Naive thymus-derived CD8-positive, alpha-beta T cell (primary cell): ENCODE measurements around the gene QSOX2. TPM values are rescaled to one million over a fixed set of nuclear protein-coding genes. Genes with fewer than 3 reads are reported as not detected.

Experiments
- ATAC-seq, 2 donors: fragments of 150-1000 bp; cut with Tn5 transposase in 1 of 2; sonication (Bioruptor Pico), chemical (Tn5 transposase) in 1 of 2; 1 replicate in 1 of 2; 2 replicates in 1 of 2; pipeline ENCODE4 v1.10.0; 2021; ENCODE audit warnings: mild to moderate bottlenecking in 2 of 2, moderate library complexity in 2 of 2
- POLR2A ChIA-PET: fragments of 350-600 bp; sonication (Branson Sonifier 250); formaldehyde crosslinking; loops from one replicate; lab custom pipeline; 2021; ENCODE audit warnings: antibody characterized with exemption; lab: Charles Lee
- DNase-seq, 10 donors: peaks; one replicate each; pipeline versions ENCODE4 v3.0.0 to v3.0.0-alpha.2; 2020 to 2022
- H3K27ac Mint-ChIP-seq, 10 donors: one replicate each; pipeline ENCODE4 v1.8.0; 2020 to 2022; ENCODE audit warnings: mild to moderate bottlenecking in 10 of 10, mixed read lengths in 10 of 10, moderate library complexity in 4 of 10, inconsistent platforms in 1 of 10
- H3K27me3 Mint-ChIP-seq, 5 donors: one replicate each; pipeline ENCODE4 v1.8.0; 2021 to 2022; ENCODE audit warnings: mixed read lengths in 5 of 5
- H3K36me3 Mint-ChIP-seq, 3 donors: one replicate each; pipeline ENCODE4 v1.8.0; 2020 to 2022; ENCODE audit warnings: mixed read lengths in 3 of 3, mild to moderate bottlenecking in 2 of 3, inconsistent platforms in 1 of 3
- H3K4me1 Mint-ChIP-seq, 4 donors: one replicate each; pipeline ENCODE4 v1.8.0; 2021 to 2022; ENCODE audit warnings: mixed read lengths in 4 of 4
- H3K4me3 Mint-ChIP-seq, 10 donors: one replicate each; pipeline ENCODE4 v1.8.0; 2020 to 2022; ENCODE audit warnings: mild to moderate bottlenecking in 10 of 10, mixed read lengths in 10 of 10, moderate library complexity in 6 of 10, inconsistent platforms in 1 of 10
- H3K9me3 Mint-ChIP-seq, 9 donors: one replicate each; pipeline ENCODE4 v1.8.0; 2020 to 2022; ENCODE audit warnings: mixed read lengths in 9 of 9, mild to moderate bottlenecking in 3 of 9, inconsistent platforms in 1 of 9, moderate library complexity in 1 of 9
- polyA plus RNA-seq, 3 donors: library from polyadenylated mRNA; unstranded; fragments of 300-500 nt; fragmentation: Illumina TruSeq; gene quantifications; one replicate each; pipeline ENCODE4 v1.2.3, GENCODE V29; 2021
- total RNA-seq, 8 experiments: library from RNA in 2 of 8; stranded (reverse) in 2 of 8; gene quantifications; one replicate each; pipeline ENCODE4 v1.2.3 and lab custom pipeline; 2021 to 2026

Gene QSOX2
- total and polyA plus RNA-seq, 5 experiments from 2014 or later = 0.50 to 15.9 (median 0.86) TPM

- Mint-ChIP-seq H3K9me3 (no peaks in the 10 kb centered on the region), H3K4me3 (no peak overlapping the region), H3K27ac (no peak overlapping the region), H3K36me3 (no peaks in the 10 kb centered on the region), H3K4me1 (peaks cover 0 to 5% (median under 1%) of the 10 kb centered on the region in 4 donors), H3K27me3 (peaks cover 0 to 10% (median 0%) of the 10 kb centered on the region in 5 donors)
- POLR2A ChIA-PET = no interaction called here
- DNase-seq = no peak
- ATAC-seq = no peak
These were observed 32.6 kb upstream of the QSOX2 start for GRCh38 chr9:136278221-136278620.

DNA sequence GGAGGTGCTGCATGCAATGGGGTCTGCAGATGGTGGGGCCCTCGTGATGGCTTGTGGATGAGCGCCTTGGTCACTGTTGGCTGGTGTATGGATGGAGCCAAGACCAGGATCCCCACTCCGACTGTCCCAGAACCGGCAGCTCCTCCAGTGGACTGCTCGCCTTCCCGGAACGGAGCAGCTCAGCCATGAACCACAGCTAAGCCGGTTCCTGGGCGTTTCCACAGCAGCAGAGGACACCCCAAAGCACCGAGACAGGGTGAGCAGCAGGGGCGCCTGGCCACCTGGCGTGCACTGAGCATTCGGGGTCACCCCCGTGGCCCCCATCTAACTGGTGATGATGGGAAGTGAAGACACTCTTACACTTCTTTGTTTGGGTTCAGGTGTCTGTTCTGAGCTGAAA, 32.1 kb upstream of the QSOX2 start:
- peaks cover 0 to 5% (median under 1%) of the 10 kb centered on the region in 4 donors for H3K4me1 Mint-ChIP-seq
- POLR2A ChIA-PET = no interaction called here
- peaks cover 0 to 10% (median 0%) of the 10 kb centered on the region in 5 donors for H3K27me3 Mint-ChIP-seq
- H3K9me3 Mint-ChIP-seq = no peaks in the 10 kb centered on the region
- H3K36me3 Mint-ChIP-seq = no peaks in the 10 kb centered on the region
- H3K4me3 Mint-ChIP-seq = no peak overlapping the region
- H3K27ac Mint-ChIP-seq = peak overlapping the region in 1 of 10 donors; percentile 18
- ATAC-seq = no peak
- DNase-seq = no peak

DNA sequence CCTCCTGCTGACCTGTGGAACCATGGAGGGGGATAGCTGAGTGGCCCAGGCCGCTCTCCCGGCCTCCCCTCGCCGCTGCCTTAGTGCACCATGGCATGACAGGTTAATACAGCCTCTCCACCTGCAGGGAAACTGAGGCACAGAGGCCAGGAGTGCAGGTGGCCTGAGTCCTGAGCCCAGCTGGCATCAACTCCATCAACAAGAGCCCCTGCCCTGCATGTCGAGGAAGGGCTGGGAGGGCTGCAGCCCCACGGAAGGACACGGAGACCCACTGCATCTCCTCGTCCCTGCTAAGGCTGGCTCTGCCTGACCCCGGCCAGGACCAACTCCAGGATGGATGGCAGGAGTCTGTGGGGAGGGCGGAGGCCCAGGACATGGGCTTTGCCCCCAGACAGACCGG, 31.1 kb upstream of the QSOX2 start:
- POLR2A ChIA-PET = no interaction called here
- H3K4me1 Mint-ChIP-seq = no peaks in the 10 kb centered on the region
- peaks cover 0 to 5% (median 0%) of the 10 kb centered on the region in 5 donors for H3K27me3 Mint-ChIP-seq
- H3K27ac Mint-ChIP-seq = no peak overlapping the region
- H3K9me3 Mint-ChIP-seq = no peaks in the 10 kb centered on the region
- H3K4me3 Mint-ChIP-seq = no peak overlapping the region
- no peaks in the 10 kb centered on the region for H3K36me3 Mint-ChIP-seq
- no peak for DNase-seq
- ATAC-seq = no peak

GRCh38 chr9:136275655-136276429, 30.2 kb upstream of the QSOX2 start:
- H3K4me1 Mint-ChIP-seq = no peaks in the 10 kb centered on the region
- peaks cover 0 to 5% (median 0%) of the 10 kb centered on the region in 5 donors for H3K27me3 Mint-ChIP-seq
- no peak overlapping the region for H3K4me3 Mint-ChIP-seq
- POLR2A ChIA-PET = no interaction called here
- no peaks in the 10 kb centered on the region for H3K9me3 Mint-ChIP-seq
- H3K36me3 Mint-ChIP-seq = no peaks in the 10 kb centered on the region
- no peak overlapping the region for H3K27ac Mint-ChIP-seq
- ATAC-seq = no peak
- no peak for DNase-seq

- Mint-ChIP-seq H3K9me3 (no peaks in the 10 kb centered on the region), H3K27ac (no peak overlapping the region), H3K27me3 (peaks cover 0 to 5% (median 0%) of the 10 kb centered on the region in 5 donors), H3K36me3 (no peaks in the 10 kb centered on the region), H3K4me3 (no peak overlapping the region), H3K4me1 (no peaks in the 10 kb centered on the region)
- POLR2A ChIA-PET = no interaction called here
- DNase-seq (no peak), ATAC-seq (no peak)
These were observed 29.4 kb upstream of the QSOX2 start for GRCh38 chr9:136274786-136275654.

GRCh38 chr9:136273921-136274785, 28.5 kb upstream of the QSOX2 start:
- ATAC-seq = no peak
- no peaks in the 10 kb centered on the region for H3K36me3 Mint-ChIP-seq
- H3K27me3 Mint-ChIP-seq = peaks cover 0 to 5% (median 0%) of the 10 kb centered on the region in 5 donors
- no peaks in the 10 kb centered on the region for H3K9me3 Mint-ChIP-seq
- no peaks in the 10 kb centered on the region for H3K4me1 Mint-ChIP-seq
- POLR2A ChIA-PET = no interaction called here
- no peak overlapping the region for H3K27ac Mint-ChIP-seq
- no peak overlapping the region for H3K4me3 Mint-ChIP-seq
- DNase-seq = no peak

GRCh38 chr9:136273244-136273865, 27.7 kb upstream of the QSOX2 start:
- H3K27me3 Mint-ChIP-seq = peaks cover 0 to 5% (median 0%) of the 10 kb centered on the region in 5 donors
- POLR2A ChIA-PET = no interaction called here
- H3K4me3 Mint-ChIP-seq = no peak overlapping the region
- H3K9me3 Mint-ChIP-seq = no peaks in the 10 kb centered on the region
- DNase-seq (no peak), ATAC-seq (no peak)
- H3K36me3 Mint-ChIP-seq = no peaks in the 10 kb centered on the region
- H3K4me1 Mint-ChIP-seq = no peaks in the 10 kb centered on the region
- H3K27ac Mint-ChIP-seq = no peak overlapping the region

DNA sequence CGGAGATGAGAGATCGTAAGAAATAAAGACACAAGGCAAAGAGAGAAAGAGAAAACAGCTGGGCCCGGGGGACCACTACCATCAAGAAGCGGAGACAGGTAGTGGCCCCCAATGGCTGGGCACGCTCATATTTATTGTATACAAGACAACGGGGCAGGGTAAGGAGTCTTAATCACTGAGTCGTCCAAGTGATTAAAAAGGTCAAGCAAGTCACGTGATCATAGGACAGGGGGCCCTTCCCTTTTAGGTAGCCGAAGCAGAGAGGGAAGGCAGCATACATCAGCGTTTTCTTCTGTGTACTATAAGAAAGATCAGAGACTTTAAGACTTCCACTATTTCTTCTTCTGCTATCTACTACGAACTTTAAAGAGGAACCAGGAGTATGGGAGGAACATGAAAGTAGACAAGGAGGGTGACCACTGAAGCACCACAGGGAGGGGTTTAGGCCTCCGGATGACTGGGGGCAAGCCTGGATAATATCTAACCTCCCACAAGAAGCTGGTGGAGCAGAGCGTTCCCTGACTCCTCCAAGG, 24.6 kb upstream of the QSOX2 start:
- Mint-ChIP-seq H3K36me3 (no peaks in the 10 kb centered on the region), H3K9me3 (no peaks in the 10 kb centered on the region), H3K27ac (no peak overlapping the region), H3K27me3 (peaks cover 0 to 3% (median 0%) of the 10 kb centered on the region in 5 donors), H3K4me3 (no peak overlapping the region), H3K4me1 (peaks cover 0 to 9% (median 3%) of the 10 kb centered on the region in 4 donors)
- DNase-seq (no peak), ATAC-seq (no peak)
- POLR2A ChIA-PET = no interaction called here

DNA sequence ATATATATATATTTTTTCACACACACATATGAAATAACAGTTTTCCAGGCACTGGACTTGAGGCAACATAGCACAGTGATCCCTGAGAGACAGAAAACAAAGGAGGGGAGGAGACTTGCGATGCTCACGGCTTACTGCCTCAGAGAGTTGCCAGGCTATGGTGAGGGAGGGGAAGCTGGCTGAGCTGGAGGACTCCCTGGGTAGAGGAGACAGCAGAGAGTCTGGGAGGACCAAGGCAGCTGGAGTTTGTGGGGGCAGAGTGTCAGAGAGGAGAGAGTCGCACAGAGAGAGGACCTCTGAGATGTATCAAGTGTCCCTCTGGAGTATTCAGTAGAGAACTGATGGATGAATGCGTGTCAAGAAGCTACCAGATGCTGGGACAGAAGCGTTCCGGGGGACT, 23.1 kb upstream of the QSOX2 start:
- peaks cover 0 to 9% (median 3%) of the 10 kb centered on the region in 4 donors for H3K4me1 Mint-ChIP-seq
- H3K27ac Mint-ChIP-seq = peak overlapping the region in 2 of 10 donors; percentile 34 to 57
- peaks cover 0 to 3% (median 0%) of the 10 kb centered on the region in 5 donors for H3K27me3 Mint-ChIP-seq
- no peak for DNase-seq
- H3K4me3 Mint-ChIP-seq = peak overlapping the region in 4 of 10 donors; percentile 11 to 76 (median 37)
- POLR2A ChIA-PET = no interaction called here
- ATAC-seq = no peak
- H3K9me3 Mint-ChIP-seq = no peaks in the 10 kb centered on the region
- H3K36me3 Mint-ChIP-seq = no peaks in the 10 kb centered on the region

DNA sequence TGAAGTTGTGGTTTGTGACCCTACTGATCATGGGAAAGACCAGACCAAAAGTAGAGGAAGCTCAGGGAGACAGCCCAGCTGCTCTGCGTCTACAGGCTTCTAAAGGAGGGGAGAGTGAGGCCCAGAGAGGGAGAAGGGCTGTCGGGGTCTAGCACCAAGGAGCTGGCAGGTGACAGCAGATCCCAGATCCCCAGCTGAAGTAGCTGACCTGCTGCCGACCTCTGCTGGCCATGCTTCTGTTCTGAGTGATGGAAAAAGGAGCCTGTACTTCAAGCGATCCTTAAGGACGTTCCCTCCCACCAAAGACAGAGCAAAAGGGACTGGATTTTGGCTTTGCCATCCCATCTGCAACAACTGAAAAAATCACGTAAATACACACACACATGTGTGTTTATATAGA, 22.7 kb upstream of the QSOX2 start:
- H3K27ac Mint-ChIP-seq = peak overlapping the region in 3 of 10 donors; percentile 47 to 92 (median 85)

DNA sequence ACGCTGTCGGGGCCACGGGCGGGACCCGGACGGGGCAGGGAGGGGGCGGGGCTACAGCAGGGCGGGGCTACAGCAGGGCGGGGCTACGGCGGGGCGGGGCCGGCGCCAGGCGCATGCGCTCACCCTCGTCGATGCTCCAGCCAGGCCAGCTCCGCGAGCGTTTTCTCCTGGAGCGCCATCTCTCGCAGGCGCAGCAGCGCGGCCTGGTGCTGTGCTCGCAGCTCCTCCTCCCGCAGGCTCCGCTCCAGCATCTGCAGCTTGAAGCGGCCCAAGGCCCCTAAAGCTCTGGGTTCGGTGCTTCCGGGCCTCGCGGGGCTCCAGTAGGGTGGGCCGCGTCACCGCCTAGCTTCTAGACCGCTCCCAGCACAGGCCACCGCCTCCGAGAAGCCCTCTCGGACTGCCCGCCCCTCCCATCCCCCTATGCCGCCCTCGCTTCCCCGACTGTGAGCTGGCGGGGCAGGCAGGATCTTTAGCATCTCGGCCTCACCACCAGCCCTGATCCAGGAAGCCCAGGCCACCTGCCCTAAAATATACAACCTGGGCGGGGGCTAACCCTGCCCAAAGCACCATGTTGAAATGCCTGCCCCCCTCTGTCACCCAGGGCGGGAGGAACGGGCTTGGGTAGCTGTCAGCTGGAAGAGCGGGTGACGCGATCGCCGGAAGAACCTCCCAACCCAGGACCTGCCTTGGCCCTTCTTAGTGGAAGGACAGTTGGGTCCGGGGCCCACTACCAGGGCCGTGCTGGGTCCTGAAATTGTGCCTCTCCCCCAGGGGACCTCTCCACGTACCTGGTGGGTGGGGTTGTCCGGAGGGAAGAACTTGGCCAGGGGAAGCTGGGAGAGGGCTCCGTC, 21.9 kb upstream of the QSOX2 start:
- H3K27me3 Mint-ChIP-seq = no peaks in the 10 kb centered on the region
- peak; percentile 93 to 97 for ATAC-seq
- peak; percentile 75 to 90 (median 82) for DNase-seq
- peak overlapping the region; percentile 75 to 87 (median 80) for H3K4me3 Mint-ChIP-seq
- POLR2A ChIA-PET = interaction anchor here (1.0 to 2.0 kb wide), 4 partner anchors 14 to 96 kb away, joined by 3 to 11 read pairs (median 8); partner anchors contain the start of genes DNLZ and QSOX2
- no peaks in the 10 kb centered on the region for H3K9me3 Mint-ChIP-seq
- peaks cover 0 to 9% (median 3%) of the 10 kb centered on the region in 4 donors for H3K4me1 Mint-ChIP-seq
- no peaks in the 10 kb centered on the region for H3K36me3 Mint-ChIP-seq
- peak overlapping the region; percentile 19 to 93 (median 77) for H3K27ac Mint-ChIP-seq

More for the DNA sequence above, 22.7 kb upstream of the QSOX2 start:
- no peaks in the 10 kb centered on the region for H3K9me3 Mint-ChIP-seq
- H3K27me3 Mint-ChIP-seq = peaks cover 0 to under 1% (median 0%) of the 10 kb centered on the region in 5 donors
- peaks cover 0 to 9% (median 3%) of the 10 kb centered on the region in 4 donors for H3K4me1 Mint-ChIP-seq
- peak overlapping the region in 9 of 10 donors; percentile 56 to 87 (median 76) for H3K4me3 Mint-ChIP-seq
- no peak for DNase-seq
- H3K36me3 Mint-ChIP-seq = no peaks in the 10 kb centered on the region
- ATAC-seq = no peak
- POLR2A ChIA-PET = interaction anchor here (1.5 to 2.0 kb wide), 3 partner anchors 22 to 95 kb away, joined by 6 to 11 read pairs (median 9); partner anchors contain the start of genes DNLZ and QSOX2
